ENCODE results near the gene DNM3.
"Not testable (repeated sequence)": the region's sequence is repeated elsewhere in the genome, so short reads cannot be mapped to it uniquely, and the experiment has no call there.

The DNM3 gene

GRCh38 chr1:172024944-172025738 lies 183.8 kb downstream of the DNM3 start:
- DNase-seq (ENCODE audit: low spot score): not testable (repeated sequence)

- no peak for DNase-seq (ENCODE audit: low spot score)
Measured at GRCh38 chr1:172040466-172040865, 199.2 kb downstream of the DNM3 start.

GRCh38 chr1:172041102-172041501 lies 199.8 kb downstream of the DNM3 start:
- no peak for DNase-seq (ENCODE audit: low spot score)

GRCh38 chr1:172041742-172042141 lies 200.4 kb downstream of the DNM3 start:
- no peak for DNase-seq (ENCODE audit: low spot score)

DNA sequence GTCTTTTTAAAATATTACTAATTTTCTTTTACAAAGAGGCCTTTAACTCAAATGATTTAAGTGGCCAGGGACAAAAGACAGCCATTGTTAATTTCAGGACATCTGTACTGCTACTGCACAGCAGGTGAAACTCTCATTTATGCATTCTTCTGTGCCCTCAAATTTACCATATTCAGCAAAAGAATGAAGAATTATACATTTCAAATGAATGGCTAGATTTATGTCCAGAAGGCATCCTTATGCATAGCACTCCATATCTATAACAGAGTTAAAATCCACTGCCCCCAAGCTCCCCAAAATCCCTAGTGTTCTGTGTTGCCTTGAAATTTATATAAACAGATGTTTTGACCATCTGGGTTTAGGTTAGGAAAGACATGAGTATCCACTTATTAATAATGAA lies 202.6 kb downstream of the DNM3 start:
- DNase-seq (ENCODE audit: low spot score): no peak

- no peak for DNase-seq (ENCODE audit: low spot score)
Measured at GRCh38 chr1:172051898-172052297, 210.6 kb downstream of the DNM3 start.

- no peak for DNase-seq (ENCODE audit: low spot score)
Measured at GRCh38 chr1:172054172-172054571, 212.9 kb downstream of the DNM3 start.

- not testable (repeated sequence) for DNase-seq (ENCODE audit: low spot score)
Measured at GRCh38 chr1:172055816-172056419, 214.6 kb downstream of the DNM3 start.

GRCh38 chr1:172068334-172068733 lies 227.0 kb downstream of the DNM3 start:
- DNase-seq (ENCODE audit: low spot score): no peak

- DNase-seq (ENCODE audit: low spot score): no peak
Measured at GRCh38 chr1:172069051-172069450, 227.8 kb downstream of the DNM3 start.

DNA sequence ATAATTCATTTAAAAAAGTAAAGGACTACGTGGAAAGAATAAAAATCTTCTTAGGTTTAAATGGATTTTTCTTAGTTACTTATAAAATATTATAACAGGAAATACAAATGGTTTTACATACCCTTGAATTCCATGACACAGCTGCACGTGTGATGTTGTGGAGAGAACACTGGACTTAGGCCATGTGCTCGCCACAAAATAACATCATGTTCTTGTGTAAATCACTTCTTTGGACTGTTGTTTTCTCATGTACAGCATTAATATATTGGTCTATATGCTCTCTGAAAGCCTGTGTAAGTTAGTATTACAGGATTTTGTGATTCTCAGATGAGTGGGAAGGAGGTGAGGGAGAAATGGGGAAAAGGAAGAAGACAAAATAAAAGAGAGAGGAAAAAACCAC lies 228.2 kb downstream of the DNM3 start:
- no peak for DNase-seq (ENCODE audit: low spot score)

GRCh38 chr1:172070055-172070454 lies 228.8 kb downstream of the DNM3 start:
- no peak for DNase-seq (ENCODE audit: low spot score)

DNA sequence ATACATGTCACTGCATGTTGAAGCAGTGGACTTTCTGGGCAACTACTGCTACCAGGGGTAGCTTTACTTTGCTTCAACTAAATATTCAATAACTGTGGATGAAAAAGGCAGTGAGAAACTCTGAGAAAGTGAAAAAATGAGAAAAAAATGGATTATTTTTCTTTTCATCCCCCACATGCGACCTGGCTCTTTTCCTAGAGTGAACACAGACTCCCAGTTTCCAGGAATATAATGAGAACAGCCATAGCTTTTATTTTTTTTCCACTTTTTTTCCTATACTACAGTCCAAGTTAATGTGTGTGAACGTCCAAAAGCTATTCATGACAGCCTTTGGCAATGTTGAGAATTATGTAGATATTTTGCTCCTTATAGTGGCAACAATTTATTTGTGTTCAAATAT lies 230.4 kb downstream of the DNM3 start:
- DNase-seq (ENCODE audit: low spot score): no peak

DNA sequence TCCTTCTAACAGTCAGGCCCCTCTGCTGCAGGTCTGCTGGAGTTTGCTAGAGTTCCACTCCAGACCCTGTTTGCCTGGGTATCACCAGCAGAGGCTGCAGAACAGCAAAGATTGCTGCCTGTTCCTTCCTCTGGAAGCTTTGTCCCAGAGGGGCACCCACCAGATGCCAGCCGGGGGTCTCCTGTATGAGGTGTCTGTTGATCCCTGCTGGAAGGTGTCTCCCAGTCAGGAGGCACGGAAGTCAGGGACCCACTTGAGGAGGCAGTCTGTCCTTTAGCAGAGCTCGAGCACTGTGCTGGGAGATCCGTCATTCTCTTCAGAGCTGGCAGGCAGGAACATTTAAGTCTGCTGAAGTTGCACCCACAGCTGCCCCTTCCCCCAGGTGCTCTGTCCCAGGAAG lies 238.6 kb downstream of the DNM3 start:
- not testable (repeated sequence) for DNase-seq (ENCODE audit: low spot score)

- no peak for DNase-seq (ENCODE audit: low spot score)
Measured at GRCh38 chr1:172083191-172083590, 241.9 kb downstream of the DNM3 start.

DNA sequence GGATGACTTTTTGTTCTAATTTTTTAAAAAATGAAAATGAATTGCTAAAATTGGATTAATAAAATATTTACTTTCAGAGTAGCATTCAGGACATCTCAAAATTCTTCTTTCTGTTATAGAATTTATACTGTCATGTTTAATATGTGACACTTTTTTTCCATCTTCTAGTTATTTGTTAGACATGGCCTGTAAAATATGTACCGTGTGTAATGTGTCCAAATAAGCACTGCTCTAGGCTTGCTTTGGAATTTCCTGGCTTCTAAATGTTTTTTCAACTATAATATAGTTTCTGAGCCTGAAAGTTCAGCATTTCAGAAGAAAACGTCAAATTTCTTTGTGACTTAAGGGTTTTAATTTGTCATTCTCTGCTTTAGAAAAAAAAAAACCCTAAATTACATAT lies 243.6 kb downstream of the DNM3 start:
- no peak for DNase-seq (ENCODE audit: low spot score)

GRCh38 chr1:172085317-172085716 lies 244.0 kb downstream of the DNM3 start:
- DNase-seq (ENCODE audit: low spot score): no peak

DNA sequence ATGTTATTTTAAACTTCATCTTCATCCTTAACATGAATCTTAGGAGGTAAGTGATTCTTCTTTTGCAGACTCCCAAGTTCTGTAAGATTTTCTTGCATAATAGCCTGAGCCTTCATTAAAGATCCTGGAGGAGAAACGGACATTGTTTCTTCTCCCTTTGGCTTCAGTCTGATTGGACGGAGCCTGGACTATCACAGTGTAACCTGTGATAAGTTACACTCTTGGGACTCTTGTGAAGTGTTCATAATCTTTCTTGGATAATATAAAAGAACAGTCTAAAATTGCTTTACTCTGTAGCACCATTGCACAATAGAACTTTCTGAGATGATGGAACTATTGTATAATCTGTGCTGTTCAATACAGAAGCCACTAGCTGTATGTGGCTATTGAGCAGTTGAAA lies 244.8 kb downstream of the DNM3 start:
- DNase-seq (ENCODE audit: low spot score): no peak

GRCh38 chr1:172088256-172088655 lies 247.0 kb downstream of the DNM3 start:
- no peak for DNase-seq (ENCODE audit: low spot score)

- peak; percentile 62 for DNase-seq (ENCODE audit: low spot score)
Measured at GRCh38 chr1:172089768-172090510, 248.6 kb downstream of the DNM3 start.

DNA sequence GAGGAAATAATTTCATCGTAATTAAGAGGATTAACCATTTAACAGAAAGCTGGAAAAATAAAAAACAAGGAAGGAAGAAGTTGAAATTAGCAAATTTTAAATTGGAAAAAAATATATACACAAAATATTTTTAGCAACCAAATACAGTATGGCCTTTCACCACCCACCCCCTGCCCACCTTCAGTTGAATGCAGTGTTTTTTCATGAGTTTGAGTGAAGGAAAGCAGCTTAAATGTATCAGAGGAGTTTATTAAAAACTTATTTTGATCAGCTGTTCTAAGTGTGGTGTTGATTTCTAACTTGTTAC lies 249.2 kb downstream of the DNM3 start:
- DNase-seq (ENCODE audit: low spot score): no peak

DNA sequence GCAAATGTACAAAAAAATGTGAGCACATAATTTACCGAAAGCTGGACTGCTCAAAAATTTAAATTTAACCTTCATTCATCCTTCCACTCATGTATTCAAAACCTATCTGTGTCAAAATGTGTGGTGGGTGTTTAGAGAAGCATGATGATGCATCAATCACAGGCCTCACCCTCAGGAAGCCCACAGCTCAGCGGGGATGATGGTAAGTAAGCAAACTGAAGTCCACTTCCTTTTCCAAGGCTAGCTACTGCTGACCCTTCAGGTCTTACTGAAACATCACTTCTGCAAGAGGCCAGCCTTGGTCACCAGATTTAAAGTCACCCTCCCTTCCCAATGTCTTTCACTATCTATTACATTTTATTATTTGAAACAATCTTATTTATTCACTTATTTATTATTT lies 254.5 kb downstream of the DNM3 start:
- no peak for DNase-seq (ENCODE audit: low spot score)

DNA sequence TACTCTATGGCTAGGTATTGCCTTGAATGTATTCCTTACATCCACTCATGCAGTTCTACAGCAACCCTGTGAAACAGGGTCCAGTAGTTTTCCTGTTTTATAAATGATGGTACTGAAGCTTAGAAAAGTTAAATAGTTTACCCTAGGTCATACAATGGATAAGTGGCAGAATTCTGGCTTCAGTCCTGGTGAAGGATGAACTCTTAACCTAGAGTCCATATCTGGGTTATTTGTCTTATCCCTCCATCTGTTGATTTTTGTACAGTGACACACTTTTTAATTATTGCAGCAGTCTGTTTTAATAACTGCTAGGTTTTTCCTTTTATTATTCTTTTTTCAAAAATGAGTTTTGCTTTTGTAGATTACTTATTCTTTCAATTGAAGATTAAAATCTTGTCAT lies 263.9 kb downstream of the DNM3 start:
- DNase-seq (ENCODE audit: low spot score): no peak
